GM10266 (cell line): Measurements from ENCODE around the gene METAP2.

Source experiments
- DNase-seq: peaks from one replicate; pipeline ENCODE4 v3.0.0; 2012; ENCODE audit errors: extremely low spot score
- CTCF ChIP-seq: IDR thresholded peaks from 2 replicates; pipeline ENCODE4 v1.5.1; 2012; ENCODE audit warnings: mild to moderate bottlenecking, low read depth; ENCODE audit not compliant: control insufficient read depth, insufficient read depth; ENCODE audit errors: missing control alignments

Gene METAP2

GRCh38 chr12:95515197-95515596 lies 41.2 kb downstream of the METAP2 start:
- no peak for TF ChIP-seq CTCF
- no peak for DNase-seq

GRCh38 chr12:95516757-95517156 lies 42.8 kb downstream of the METAP2 start:
- no peak for DNase-seq
- no peak for TF ChIP-seq CTCF

GRCh38 chr12:95517246-95517645 lies 43.3 kb downstream of the METAP2 start:
- DNase-seq = no peak
- no peak for TF ChIP-seq CTCF

- no peak for TF ChIP-seq CTCF
- no peak for DNase-seq
Observed at GRCh38 chr12:95518944-95519343, 45.0 kb downstream of the METAP2 start.

- DNase-seq = no peak
- TF ChIP-seq CTCF = no peak
Observed at GRCh38 chr12:95520816-95521215, 46.9 kb downstream of the METAP2 start.

- DNase-seq = no peak
- no peak for TF ChIP-seq CTCF
Observed at GRCh38 chr12:95522692-95523091, 48.7 kb downstream of the METAP2 start.

- no peak for TF ChIP-seq CTCF
- no peak for DNase-seq
Observed at GRCh38 chr12:95528431-95528830, 54.5 kb downstream of the METAP2 start.
